GM12875 (cell line): ENCODE measurements around the gene MAML2.

Experiments
- H3K4me3 ChIP-seq: one replicate; pipeline ENCODE4 v1.5.1; 2011; ENCODE audit warnings: low read depth, low read length, control low read depth
- TF ChIP-seq, protein P1 (sequence below): IDR thresholded peaks from 2 replicates; pipeline ENCODE4 v1.5.1; 2011; ENCODE audit warnings: low read depth, mild to moderate bottlenecking, control low read depth, inconsistent platforms, low read length, moderate library complexity, borderline replicate concordance; ENCODE audit not compliant: insufficient read depth

Gene MAML2

DNA sequence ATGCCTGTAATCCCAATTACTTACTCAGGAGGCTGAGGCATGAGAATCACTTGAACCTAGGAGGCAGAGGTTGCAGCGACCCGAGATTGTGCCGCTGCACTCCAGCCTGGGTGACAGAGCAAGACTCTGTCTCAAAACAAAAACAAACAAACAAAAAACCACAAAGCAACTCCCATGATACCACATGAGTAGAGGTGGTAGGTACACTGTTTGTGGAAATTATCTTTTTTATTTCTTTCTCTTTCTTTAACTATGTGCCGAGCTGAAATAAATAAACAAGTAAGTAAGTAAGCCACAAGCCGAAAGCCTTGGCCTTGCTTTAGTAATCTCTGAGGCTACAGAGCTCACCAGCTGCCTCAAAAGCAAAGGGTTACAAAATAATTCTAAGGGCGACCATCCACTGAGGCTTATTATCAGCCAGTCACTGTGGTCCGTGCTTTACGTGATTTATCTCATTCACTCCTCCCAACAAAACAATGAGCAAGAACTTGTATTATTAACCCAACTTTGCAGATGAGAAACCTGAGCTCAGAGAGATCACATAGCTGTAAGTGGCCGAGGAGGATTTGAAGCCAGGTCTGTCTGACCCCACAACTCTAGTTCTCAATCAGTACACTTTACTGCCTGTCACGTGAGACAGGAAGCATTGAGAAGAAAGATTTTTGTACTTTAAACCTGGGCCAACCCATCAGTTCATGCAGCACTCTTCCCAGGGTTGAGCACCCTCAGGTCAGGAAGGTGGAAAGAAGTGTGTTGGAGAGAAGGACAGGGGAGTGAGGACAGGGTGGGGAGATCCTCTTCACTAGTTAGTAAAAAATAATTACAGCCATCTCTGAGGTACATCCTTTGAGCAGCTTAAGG, 349.3 kb downstream of the MAML2 start:
- TF ChIP-seq, protein P1, sequence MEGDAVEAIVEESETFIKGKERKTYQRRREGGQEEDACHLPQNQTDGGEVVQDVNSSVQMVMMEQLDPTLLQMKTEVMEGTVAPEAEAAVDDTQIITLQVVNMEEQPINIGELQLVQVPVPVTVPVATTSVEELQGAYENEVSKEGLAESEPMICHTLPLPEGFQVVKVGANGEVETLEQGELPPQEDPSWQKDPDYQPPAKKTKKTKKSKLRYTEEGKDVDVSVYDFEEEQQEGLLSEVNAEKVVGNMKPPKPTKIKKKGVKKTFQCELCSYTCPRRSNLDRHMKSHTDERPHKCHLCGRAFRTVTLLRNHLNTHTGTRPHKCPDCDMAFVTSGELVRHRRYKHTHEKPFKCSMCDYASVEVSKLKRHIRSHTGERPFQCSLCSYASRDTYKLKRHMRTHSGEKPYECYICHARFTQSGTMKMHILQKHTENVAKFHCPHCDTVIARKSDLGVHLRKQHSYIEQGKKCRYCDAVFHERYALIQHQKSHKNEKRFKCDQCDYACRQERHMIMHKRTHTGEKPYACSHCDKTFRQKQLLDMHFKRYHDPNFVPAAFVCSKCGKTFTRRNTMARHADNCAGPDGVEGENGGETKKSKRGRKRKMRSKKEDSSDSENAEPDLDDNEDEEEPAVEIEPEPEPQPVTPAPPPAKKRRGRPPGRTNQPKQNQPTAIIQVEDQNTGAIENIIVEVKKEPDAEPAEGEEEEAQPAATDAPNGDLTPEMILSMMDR: no peak
- H3K4me3 ChIP-seq: no peak overlapping the region

DNA sequence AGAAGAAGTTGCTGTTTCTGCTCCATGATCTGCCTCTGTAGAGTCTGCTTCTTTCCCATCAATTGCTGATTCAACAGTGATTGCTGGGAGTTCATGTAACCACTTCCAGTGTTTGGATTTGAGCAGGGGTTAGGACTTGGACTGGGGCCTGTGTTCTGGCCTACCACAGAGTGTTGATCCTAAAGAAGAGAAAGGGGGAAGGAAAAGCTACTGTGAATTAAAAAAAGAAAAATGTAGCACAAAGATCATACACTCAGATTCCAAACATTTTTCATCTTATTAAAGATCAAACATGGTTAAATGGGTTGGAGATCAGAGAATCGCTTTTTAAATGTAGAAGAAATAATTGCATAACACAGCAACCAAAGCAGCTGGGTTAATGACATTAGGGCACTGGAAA, 351.4 kb downstream of the MAML2 start:
- TF ChIP-seq, protein P1: no peak
- no peak overlapping the region for H3K4me3 ChIP-seq

GRCh38 chr11:95991101-95991500, 351.9 kb downstream of the MAML2 start:
- no peak overlapping the region for H3K4me3 ChIP-seq
- TF ChIP-seq, protein P1: no peak

GRCh38 chr11:95989780-95990179, 353.2 kb downstream of the MAML2 start:
- no peak overlapping the region for H3K4me3 ChIP-seq
- TF ChIP-seq, protein P1: no peak

- no peak overlapping the region for H3K4me3 ChIP-seq
Observed at GRCh38 chr11:95989076-95989605, 353.9 kb downstream of the MAML2 start.

DNA sequence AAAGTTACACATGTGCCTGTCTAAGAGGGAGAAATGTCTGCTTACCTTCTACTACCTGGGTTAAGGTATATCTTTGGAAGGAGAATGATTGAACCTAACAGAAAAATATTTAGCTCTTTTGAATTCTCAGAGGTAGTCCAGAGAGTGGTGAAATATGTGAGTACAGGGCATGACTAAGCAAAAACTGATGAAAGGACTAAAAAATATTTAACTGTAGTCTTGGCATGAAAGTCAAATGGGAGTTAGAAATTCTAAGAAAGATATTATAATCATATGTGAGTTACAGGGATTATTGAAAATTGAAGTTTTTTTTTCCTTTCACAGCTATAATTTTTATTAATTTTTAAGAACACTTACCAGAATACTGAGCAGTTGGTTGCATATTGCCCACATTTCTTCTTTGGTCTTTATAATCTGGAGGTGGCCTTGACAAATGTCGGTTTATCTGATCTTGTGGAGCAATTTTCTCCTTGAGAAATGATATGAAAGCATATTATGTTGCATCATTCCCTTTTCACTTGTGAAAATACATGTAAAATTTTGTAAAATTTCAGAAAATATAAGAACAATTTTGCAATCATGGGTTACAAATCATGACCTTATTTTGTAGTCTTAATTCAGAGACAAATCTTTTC, 357.7 kb downstream of the MAML2 start:
- no peak overlapping the region for H3K4me3 ChIP-seq
- TF ChIP-seq, protein P1: no peak

More at GRCh38 chr11:95989076-95989605, 353.9 kb downstream of the MAML2 start:
- TF ChIP-seq, protein P1: no peak
